ENCODE measurements around the gene RAX2. TPM values are rescaled to one million over a fixed set of nuclear protein-coding genes. Genes with fewer than 3 reads are reported as not detected.
"Not testable (repeated sequence)": the region's sequence is repeated elsewhere in the genome, so short reads cannot be mapped to it uniquely, and the experiment has no call there.

Gene RAX2
- total and polyA plus RNA-seq, 10 donors = not detected

GRCh38 chr19:3761382-3762129, 10.5 kb downstream of the RAX2 start, which contains the start of gene APBA3:
TSS of gene APBA3 (minus strand) at chr19:3761692. CDS start at chr19:3760264, 1,428 bp downstream.
- Histone ChIP-seq H3K27ac (peak within 1 kb of the TSS; percentile 93 to 100 (median 99)), H3K36me3 (peaks cover 0 to 54% (median 39%) of the 10 kb centered on the region in 6 donors), H3K9me3 (no peaks in the 10 kb centered on the region), H3K4me1 (peaks cover 32 to 79% (median 55%) of the 10 kb centered on the region in 6 donors), H3K27me3 (replicated peaks in 1 of 7) (no peaks in the 10 kb centered on the region), H3K4me3 (peak within 1 kb of the TSS; percentile 51 to 87 (median 74))
- peak; percentile 97 for DNase-seq
- intact Hi-C loops (cut with DNase I; ENCODE audit: low total_unique reads) = no loop called here
- TF ChIP-seq POLR2AphosphoS5 (IDR thresholded peaks at IDR 0.05) (peak; percentile 96 to 97 (median 97)), POLR2A (IDR thresholded peaks at IDR 0.05) (peak; percentile 28 to 76 (median 45)), CTCF (IDR thresholded peaks at IDR 0.05 in 8 of 11, conservative IDR thresholded peaks at IDR 0.05 in 3 of 11) (peak; percentile 59 to 85 (median 74))
- WGBS, 5 donors = 2 to 5% (median 4%) methylated on average over 40 to 45 of the region's 45 CpGs

GRCh38 chr19:3760871-3761361, 11.1 kb downstream of the RAX2 start:
- Histone ChIP-seq H3K27ac (peak overlapping the region; percentile 93 to 100 (median 99)), H3K27me3 (replicated peaks in 1 of 7) (no peaks in the 10 kb centered on the region), H3K4me1 (peaks cover 32 to 80% (median 53%) of the 10 kb centered on the region in 6 donors), H3K36me3 (peaks cover 0 to 54% (median 34%) of the 10 kb centered on the region in 6 donors), H3K9me3 (no peaks in the 10 kb centered on the region), H3K4me3 (peak overlapping the region; percentile 51 to 87 (median 74))
- WGBS, 5 donors = 30 to 51% (median 41%) methylated on average over 4 to 7 of the region's 7 CpGs
- no peak for TF ChIP-seq POLR2AphosphoS5 (IDR thresholded peaks at IDR 0.05)
- no peak for TF ChIP-seq POLR2A (IDR thresholded peaks at IDR 0.05)
- TF ChIP-seq CTCF (IDR thresholded peaks at IDR 0.05 in 8 of 11, conservative IDR thresholded peaks at IDR 0.05 in 3 of 11) = no peak
- intact Hi-C loops (cut with DNase I; ENCODE audit: low total_unique reads) = no loop called here
- no peak for DNase-seq

GRCh38 chr19:3759482-3760254, 12.4 kb downstream of the RAX2 start:
- no peak for TF ChIP-seq POLR2AphosphoS5 (IDR thresholded peaks at IDR 0.05)
- no peak for TF ChIP-seq CTCF (IDR thresholded peaks at IDR 0.05 in 8 of 11, conservative IDR thresholded peaks at IDR 0.05 in 3 of 11)
- no peak for TF ChIP-seq POLR2A (IDR thresholded peaks at IDR 0.05)
- Histone ChIP-seq H3K4me3 (peak overlapping the region in 1 of 8 donors; percentile 77), H3K4me1 (peaks cover 32 to 92% (median 53%) of the 10 kb centered on the region in 6 donors), H3K27ac (no peak overlapping the region), H3K36me3 (peaks cover 0 to 51% (median 24%) of the 10 kb centered on the region in 6 donors), H3K9me3 (no peaks in the 10 kb centered on the region), H3K27me3 (replicated peaks in 1 of 7) (no peaks in the 10 kb centered on the region)
- intact Hi-C loops (cut with DNase I; ENCODE audit: low total_unique reads) = no loop called here
- DNase-seq = no peak
- 89 to 94% (median 90%) methylated on average over 8 to 19 of the region's 19 CpGs for WGBS, 5 donors

GRCh38 chr19:3758297-3758696, 13.7 kb downstream of the RAX2 start:
- peaks cover 0 to 65% (median 37%) of the 10 kb centered on the region in 6 donors for H3K36me3 ChIP-seq
- H3K9me3 ChIP-seq; H3K27ac ChIP-seq; intact Hi-C loops (cut with DNase I; ENCODE audit: low total_unique reads); H3K27me3 ChIP-seq (replicated peaks in 1 of 7); DNase-seq; H3K4me3 ChIP-seq: not testable (repeated sequence)
- WGBS, 5 donors = 95 to 99% (median 97%) methylated on average over 13 of the region's 13 CpGs
- peaks cover 27 to 80% (median 44%) of the 10 kb centered on the region in 6 donors for H3K4me1 ChIP-seq

GRCh38 chr19:3757705-3758104, 14.3 kb downstream of the RAX2 start:
- DNase-seq; intact Hi-C loops (cut with DNase I; ENCODE audit: low total_unique reads); H3K4me3 ChIP-seq; H3K27ac ChIP-seq; H3K9me3 ChIP-seq; H3K27me3 ChIP-seq (replicated peaks in 1 of 7): not testable (repeated sequence)
- H3K4me1 ChIP-seq = peaks cover 24 to 76% (median 40%) of the 10 kb centered on the region in 6 donors
- WGBS, 5 donors = 96 to 97% (median 96%) methylated on average over 7 of the region's 7 CpGs
- H3K36me3 ChIP-seq = peaks cover under 1 to 71% (median 43%) of the 10 kb centered on the region in 6 donors
